ENCODE measurements around the gene TEX53. TPM values are rescaled to one million over a fixed set of nuclear protein-coding genes. Genes with fewer than 3 reads are reported as not detected.

TEX53 gene
- total RNA-seq, 4 donors from 2014 or later = not detected

- in situ Hi-C loops (cut with MboI; ENCODE audit: low sequenced_read_pairs in 4 of 4) = loop anchor here in 2 of 4 donors (10.0 to 25.0 kb wide), 2 partner anchors 826 to 839 kb away; no protein-coding TSS in a partner anchor
- no peaks in the 10 kb centered on the region for H3K9me3 ChIP-seq
- no peaks in the 10 kb centered on the region for H3K36me3 ChIP-seq
- no peak overlapping the region for H3K4me3 ChIP-seq
- no peaks in the 10 kb centered on the region for H3K4me1 ChIP-seq
- no peak overlapping the region for H3K27ac ChIP-seq
- no peak for ATAC-seq
- TF ChIP-seq POLR2A (IDR thresholded peaks at IDR 0.05) = no peak
- TF ChIP-seq, protein P1, sequence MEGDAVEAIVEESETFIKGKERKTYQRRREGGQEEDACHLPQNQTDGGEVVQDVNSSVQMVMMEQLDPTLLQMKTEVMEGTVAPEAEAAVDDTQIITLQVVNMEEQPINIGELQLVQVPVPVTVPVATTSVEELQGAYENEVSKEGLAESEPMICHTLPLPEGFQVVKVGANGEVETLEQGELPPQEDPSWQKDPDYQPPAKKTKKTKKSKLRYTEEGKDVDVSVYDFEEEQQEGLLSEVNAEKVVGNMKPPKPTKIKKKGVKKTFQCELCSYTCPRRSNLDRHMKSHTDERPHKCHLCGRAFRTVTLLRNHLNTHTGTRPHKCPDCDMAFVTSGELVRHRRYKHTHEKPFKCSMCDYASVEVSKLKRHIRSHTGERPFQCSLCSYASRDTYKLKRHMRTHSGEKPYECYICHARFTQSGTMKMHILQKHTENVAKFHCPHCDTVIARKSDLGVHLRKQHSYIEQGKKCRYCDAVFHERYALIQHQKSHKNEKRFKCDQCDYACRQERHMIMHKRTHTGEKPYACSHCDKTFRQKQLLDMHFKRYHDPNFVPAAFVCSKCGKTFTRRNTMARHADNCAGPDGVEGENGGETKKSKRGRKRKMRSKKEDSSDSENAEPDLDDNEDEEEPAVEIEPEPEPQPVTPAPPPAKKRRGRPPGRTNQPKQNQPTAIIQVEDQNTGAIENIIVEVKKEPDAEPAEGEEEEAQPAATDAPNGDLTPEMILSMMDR (IDR thresholded peaks at IDR 0.05 in 4 of 5, conservative IDR thresholded peaks at IDR 0.05 in 1 of 5) = no peak
- intact Hi-C loops (cut with DNase I; ENCODE audit: low total_unique reads) = no loop called here
- DNase-seq = no peak
- peaks cover 0 to under 1% (median 0%) of the 10 kb centered on the region in 3 donors for H3K27me3 ChIP-seq
Measured at GRCh38 chr9:114685951-114686350, 28.3 kb upstream of the TEX53 start.

DNA sequence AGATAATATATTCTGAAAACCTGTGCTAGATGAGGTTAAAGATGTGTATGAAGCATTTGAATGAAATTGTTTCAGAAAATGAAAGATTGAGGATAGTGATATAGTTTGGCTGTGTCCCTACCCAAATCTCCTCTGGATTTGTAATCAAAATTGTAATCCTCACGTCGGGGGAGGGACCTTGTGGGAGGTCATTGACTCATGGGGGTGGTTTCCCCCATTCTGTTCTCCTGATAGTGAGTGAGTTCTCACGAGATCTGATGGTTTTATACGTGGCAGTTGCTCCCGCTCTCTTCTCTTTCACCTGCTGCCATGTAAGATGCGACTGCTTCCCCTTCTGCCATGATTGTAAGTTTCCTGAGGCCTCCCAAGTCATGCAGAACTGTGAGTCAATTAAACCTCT is 26.4 kb upstream of the TEX53 start:
- Histone ChIP-seq H3K9me3 (no peaks in the 10 kb centered on the region), H3K4me3 (no peak overlapping the region), H3K36me3 (no peaks in the 10 kb centered on the region), H3K27me3 (peaks cover 0 to 3% (median 0%) of the 10 kb centered on the region in 3 donors), H3K27ac (no peak overlapping the region), H3K4me1 (no peaks in the 10 kb centered on the region)
- TF ChIP-seq, protein P1 (IDR thresholded peaks at IDR 0.05 in 4 of 5, conservative IDR thresholded peaks at IDR 0.05 in 1 of 5) = no peak
- no peak for TF ChIP-seq POLR2A (IDR thresholded peaks at IDR 0.05)
- intact Hi-C loops (cut with DNase I; ENCODE audit: low total_unique reads) = no loop called here
- no peak for DNase-seq
- in situ Hi-C loops (cut with MboI; ENCODE audit: low sequenced_read_pairs in 4 of 4) = loop anchor here in 2 of 4 donors (5.0 to 25.0 kb wide), 3 partner anchors 328 to 841 kb away; no protein-coding TSS in a partner anchor
- no peak for ATAC-seq

DNA sequence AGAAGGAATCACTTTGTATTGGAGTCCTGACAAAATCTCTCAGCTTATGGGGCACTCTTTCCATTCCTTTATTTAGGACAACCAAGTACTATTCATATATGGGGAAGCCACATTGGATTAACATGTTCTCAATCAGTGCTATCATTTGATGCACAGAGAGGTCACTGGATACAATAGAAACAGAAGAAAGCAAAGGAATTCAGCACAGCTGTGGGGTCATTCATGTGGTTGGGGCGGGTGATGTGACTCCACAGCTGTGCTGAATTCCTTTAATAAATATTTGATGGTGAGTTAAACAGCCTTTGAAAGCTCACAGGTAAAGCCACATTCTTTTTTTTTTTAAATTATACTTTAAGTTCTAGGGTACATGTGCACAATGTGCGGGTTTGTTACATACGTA is 25.2 kb upstream of the TEX53 start:
- Histone ChIP-seq H3K9me3 (no peaks in the 10 kb centered on the region), H3K36me3 (no peaks in the 10 kb centered on the region), H3K27ac (no peak overlapping the region), H3K27me3 (peaks cover 0 to 3% (median 0%) of the 10 kb centered on the region in 3 donors), H3K4me1 (no peaks in the 10 kb centered on the region), H3K4me3 (no peak overlapping the region)
- DNase-seq (no peak), ATAC-seq (no peak)
- no peak for TF ChIP-seq POLR2A (IDR thresholded peaks at IDR 0.05)
- TF ChIP-seq, protein P1 (IDR thresholded peaks at IDR 0.05 in 4 of 5, conservative IDR thresholded peaks at IDR 0.05 in 1 of 5) = no peak
- intact Hi-C loops (cut with DNase I; ENCODE audit: low total_unique reads) = no loop called here
- in situ Hi-C loops (cut with MboI; ENCODE audit: low sequenced_read_pairs in 4 of 4) = loop anchor here in 2 of 4 donors (5.0 to 25.0 kb wide), 3 partner anchors 329 to 842 kb away; no protein-coding TSS in a partner anchor

DNA sequence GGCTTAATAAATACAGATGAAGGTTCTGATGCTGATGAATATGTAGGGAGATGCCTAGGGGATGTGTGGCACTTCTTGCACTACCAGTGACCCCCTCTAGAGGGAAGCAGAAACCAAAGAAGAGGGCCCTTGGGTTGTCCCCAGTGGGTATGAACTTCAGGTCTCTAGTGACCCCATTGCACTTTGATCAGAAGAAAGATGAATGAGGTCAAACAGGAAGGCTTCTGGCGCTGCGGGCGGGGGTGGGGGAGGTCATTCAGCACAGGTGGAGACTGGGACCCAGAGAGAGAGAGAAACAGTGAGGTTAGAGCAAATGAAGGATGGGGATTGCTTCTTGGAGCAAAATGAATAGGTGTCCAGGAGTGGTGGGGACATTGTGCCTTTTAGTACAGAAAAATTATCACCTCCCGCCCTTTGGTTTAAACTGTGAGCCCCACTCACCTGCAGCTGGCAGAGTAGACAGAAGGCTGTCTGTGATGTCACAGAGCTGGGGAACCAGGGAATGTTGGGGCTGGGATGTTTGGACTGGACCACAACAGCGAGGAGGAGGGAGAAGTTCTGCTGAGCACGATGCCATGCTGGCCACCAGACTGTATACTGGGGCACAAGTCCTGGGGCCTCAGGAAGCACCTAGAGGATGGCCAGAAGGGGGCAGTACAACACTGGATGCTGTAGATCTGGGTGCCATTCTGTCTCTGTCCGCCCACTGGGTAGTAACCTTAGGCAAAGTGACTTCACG is 24.2 kb upstream of the TEX53 start, which contains the start of gene TEX48:
TEX48 (minus strand) TSS at position 599 of the 739 bp plus-strand sequence. CDS start 10,469 bp downstream, outside the sequence.
- DNase-seq = peak in 1 of 2 donors; percentile 19
- no peaks in the 10 kb centered on the region for H3K4me1 ChIP-seq
- no peak within 1 kb of the TSS for H3K27ac ChIP-seq
- no peak for TF ChIP-seq POLR2A (IDR thresholded peaks at IDR 0.05)
- TF ChIP-seq, protein P1 (IDR thresholded peaks at IDR 0.05 in 4 of 5, conservative IDR thresholded peaks at IDR 0.05 in 1 of 5) = peak in 2 of 5 experiments; percentile 42 to 47
- ATAC-seq = no peak
- intact Hi-C loops (cut with DNase I; ENCODE audit: low total_unique reads) = no loop called here
- in situ Hi-C loops (cut with MboI; ENCODE audit: low sequenced_read_pairs in 4 of 4) = loop anchor here in 2 of 4 donors (5.0 to 25.0 kb wide), 3 partner anchors 331 to 843 kb away; no protein-coding TSS in a partner anchor
- H3K4me3 ChIP-seq = no peak within 1 kb of the TSS
- no peaks in the 10 kb centered on the region for H3K9me3 ChIP-seq
- peaks cover 0 to 3% (median 0%) of the 10 kb centered on the region in 3 donors for H3K27me3 ChIP-seq
- H3K36me3 ChIP-seq = no peaks in the 10 kb centered on the region
